C4-2B (cell line): ENCODE results near the gene GSTT2.
"Not testable (repeated sequence)": the region's sequence is repeated elsewhere in the genome, so short reads cannot be mapped to it uniquely, and the experiment has no call there.

Source experiments
- CTCF ChIP-seq: fragments of 450-650 bp; conservative IDR thresholded peaks from 2 replicates; pipeline ENCODE4 v1.5.1; 2017; ENCODE audit warnings: mild to moderate bottlenecking
- ZFX ChIP-seq: fragments of 450-650 bp; IDR thresholded peaks from 2 replicates; pipeline ENCODE4 v1.6.1; 2017

GRCh38 chr22:23966094-23966493 lies 13.8 kb upstream of the GSTT2 start:
- not testable (repeated sequence) for TF ChIP-seq CTCF, ZFX
